H9 (cell line): ENCODE results near the gene HIVEP1. TPM values are rescaled to one million over a fixed set of nuclear protein-coding genes. Genes with fewer than 3 reads are reported as not detected.

Experiments used
- DNase-seq: peaks from one replicate; pipeline ENCODE4 v3.0.0-alpha.2; 2017
- H2AFZ ChIP-seq: one replicate; pipeline ENCODE4 v1.6.1; 2013; ENCODE audit warnings: mild to moderate bottlenecking, low read length, control low read depth, moderate library complexity
- H2AK5ac ChIP-seq: 2 replicates; pipeline ENCODE4 v1.6.1; 2013; ENCODE audit warnings: low read length, control low read depth, mixed read lengths; ENCODE audit not compliant: insufficient read length
- H2BK120ac ChIP-seq: one replicate; pipeline ENCODE4 v1.6.1; 2013; ENCODE audit warnings: low read depth, mild to moderate bottlenecking, low read length, control low read depth, inconsistent platforms; ENCODE audit not compliant: poor library complexity, severe bottlenecking
- H2BK12ac ChIP-seq: 2 replicates; pipeline ENCODE4 v1.6.1; 2013; ENCODE audit warnings: low read length, control low read depth, mixed read lengths, low read depth; ENCODE audit not compliant: insufficient read length
- H2BK15ac ChIP-seq: 2 replicates; pipeline ENCODE4 v1.6.1; 2013; ENCODE audit warnings: low read depth, low read length, control low read depth
- H2BK20ac ChIP-seq: one replicate; pipeline ENCODE4 v1.6.1; 2013; ENCODE audit warnings: low read depth, mild to moderate bottlenecking, low read length, control low read depth, inconsistent platforms; ENCODE audit not compliant: poor library complexity, severe bottlenecking
- H2BK5ac ChIP-seq: 2 replicates; pipeline ENCODE4 v1.6.1; 2013; ENCODE audit warnings: low read length, control low read depth, mixed read lengths; ENCODE audit not compliant: insufficient read length
- H3K14ac ChIP-seq: 2 replicates; pipeline ENCODE4 v1.6.1; 2013; ENCODE audit warnings: low read length, control low read depth; ENCODE audit not compliant: insufficient read depth
- H3K18ac ChIP-seq: 2 replicates; pipeline ENCODE4 v1.6.1; 2013; ENCODE audit warnings: low read depth, mild to moderate bottlenecking, mixed read lengths, low read length, control low read depth; ENCODE audit not compliant: insufficient read length
- H3K23ac ChIP-seq: 2 replicates; pipeline ENCODE4 v1.6.1; 2013; ENCODE audit warnings: low read length, control low read depth, mixed read lengths, low read depth; ENCODE audit not compliant: insufficient read length
- H3K23me2 ChIP-seq: 2 replicates; pipeline ENCODE4 v1.6.1; 2013; ENCODE audit warnings: low read depth, mild to moderate bottlenecking, mixed read lengths, low read length, control low read depth; ENCODE audit not compliant: insufficient read length, poor library complexity, severe bottlenecking
- H3K27ac ChIP-seq: 2 replicates; pipeline ENCODE4 v1.5.1; 2013; ENCODE audit warnings: low read length, control low read depth, mixed read lengths, low read depth; ENCODE audit not compliant: insufficient read length
- H3K27me3 ChIP-seq: 2 replicates; pipeline ENCODE4 v1.6.1; 2013; ENCODE audit warnings: low read length, control low read depth, inconsistent platforms; ENCODE audit not compliant: insufficient read depth
- H3K4ac ChIP-seq: 2 replicates; pipeline ENCODE4 v1.6.1; 2013; ENCODE audit warnings: low read depth, mild to moderate bottlenecking, control low read depth, inconsistent platforms, low read length, moderate library complexity
- H3K4me1 ChIP-seq: 2 replicates; pipeline ENCODE4 v1.6.1; 2013; ENCODE audit warnings: low read length, control low read depth, inconsistent platforms; ENCODE audit not compliant: insufficient read depth
- H3K4me2 ChIP-seq: 2 replicates; pipeline ENCODE4 v1.6.1; 2013; ENCODE audit warnings: low read length, control low read depth, mixed read lengths; ENCODE audit not compliant: insufficient read length, insufficient read depth
- H3K56ac ChIP-seq: 2 replicates; pipeline ENCODE4 v1.6.1; 2013; ENCODE audit warnings: low read depth, mild to moderate bottlenecking, mixed read lengths, low read length, control low read depth; ENCODE audit not compliant: insufficient read length
- H3K79me1 ChIP-seq: 2 replicates; pipeline ENCODE4 v1.6.1; 2013; ENCODE audit warnings: low read depth, mild to moderate bottlenecking, moderate library complexity, low read length, control low read depth, inconsistent platforms; ENCODE audit not compliant: insufficient read depth, poor library complexity, severe bottlenecking
- H3K79me2 ChIP-seq: 2 replicates; pipeline ENCODE4 v1.6.1; 2013; ENCODE audit warnings: low read length, control low read depth, inconsistent platforms; ENCODE audit not compliant: insufficient read depth
- H3K9ac ChIP-seq: 2 replicates; pipeline ENCODE4 v1.6.1; 2013; ENCODE audit warnings: low read length, control low read depth, mixed read lengths; ENCODE audit not compliant: insufficient read length; ENCODE audit errors: extremely low read depth
- H3K9me3 ChIP-seq: one replicate; pipeline ENCODE4 v1.6.1; 2013; ENCODE audit warnings: low read depth, low read length, inconsistent platforms; ENCODE audit not compliant: control insufficient read depth
- H3T11ph ChIP-seq: one replicate; pipeline ENCODE4 v1.6.1; 2013; ENCODE audit warnings: mild to moderate bottlenecking, low read length, control low read depth, inconsistent platforms
- H4K20me1 ChIP-seq: one replicate; pipeline ENCODE4 v1.6.1; 2013; ENCODE audit not compliant: control insufficient read depth, insufficient read length, insufficient read depth
- H4K5ac ChIP-seq: 2 replicates; pipeline ENCODE4 v1.6.1; 2013; ENCODE audit warnings: low read depth, mild to moderate bottlenecking, mixed read lengths, low read length, control low read depth; ENCODE audit not compliant: insufficient read length
- H4K8ac ChIP-seq: replicated peaks from 2 replicates; pipeline ENCODE4 v1.6.1; 2013; ENCODE audit warnings: low read length, control low read depth, mixed read lengths, low read depth; ENCODE audit not compliant: insufficient read length
- H4K91ac ChIP-seq: 2 replicates; pipeline ENCODE4 v1.6.1; 2013; ENCODE audit warnings: low read depth, mild to moderate bottlenecking, moderate library complexity, mixed read lengths, low read length, control low read depth; ENCODE audit not compliant: insufficient read length
- H3K27ac Mint-ChIP-seq, 3 experiments: 2 replicates in 2 of 3; 3 replicates in 1 of 3; pipeline ENCODE4 v1.8.0; 2020 to 2021; ENCODE audit warnings: mixed read lengths in 3 of 3, mild to moderate bottlenecking in 1 of 3, moderate library complexity in 1 of 3
- H3K27me3 Mint-ChIP-seq: 2 replicates; pipeline ENCODE4 v1.8.0; 2021; ENCODE audit warnings: low read depth, mild to moderate bottlenecking, moderate library complexity, mixed read lengths
- H3K36me3 Mint-ChIP-seq, 3 experiments: 2 replicates in 2 of 3; 3 replicates in 1 of 3; pipeline ENCODE4 v1.8.0; 2020 to 2021; ENCODE audit warnings: low read depth in 3 of 3, mixed read lengths in 3 of 3; ENCODE audit not compliant: insufficient read depth in 1 of 3
- H3K4me1 Mint-ChIP-seq, 2 experiments: 2 replicates each; pipeline ENCODE4 v1.8.0; 2020; ENCODE audit warnings: mixed read lengths in 2 of 2
- H3K4me3 Mint-ChIP-seq, 2 experiments: 2 replicates in 1 of 2; 3 replicates in 1 of 2; pipeline ENCODE4 v1.8.0; 2020 to 2021; ENCODE audit warnings: mild to moderate bottlenecking in 2 of 2, mixed read lengths in 2 of 2, moderate library complexity in 1 of 2
- H3K9me3 Mint-ChIP-seq, 2 experiments: 2 replicates in 1 of 2; 3 replicates in 1 of 2; pipeline ENCODE4 v1.8.0; 2020; ENCODE audit warnings: mild to moderate bottlenecking in 2 of 2, mixed read lengths in 2 of 2, moderate library complexity in 1 of 2
- WGBS: extraction: QIAGEN DNeasy Blood & Tissue Kit; methylation state at CpG from one replicate; pipeline ENCODE4 v1.1.7; 2013; ENCODE audit warnings: missing lambda C conversion rate, low lambda C conversion rate, mixed read lengths; ENCODE audit not compliant: insufficient read length; ENCODE audit errors: extremely low coverage; 5-methylcytosine and 5-hydroxymethylcytosine counted together
- total RNA-seq: library from RNA; stranded (reverse); gene quantifications from 2 replicates; pipeline ENCODE4 v1.2.1, GENCODE V29; 2021
- TF ChIP-seq, protein P1 (sequence below): fragments of 200-600 bp; sonication (generic); conservative IDR thresholded peaks from 3 replicates; pipeline ENCODE4 v1.8.0; 2021; ENCODE audit warnings: antibody characterized with exemption, mild to moderate bottlenecking

HIVEP1 gene
- total RNA-seq, 1 experiment from 2014 or later: 44.2 TPM

DNA sequence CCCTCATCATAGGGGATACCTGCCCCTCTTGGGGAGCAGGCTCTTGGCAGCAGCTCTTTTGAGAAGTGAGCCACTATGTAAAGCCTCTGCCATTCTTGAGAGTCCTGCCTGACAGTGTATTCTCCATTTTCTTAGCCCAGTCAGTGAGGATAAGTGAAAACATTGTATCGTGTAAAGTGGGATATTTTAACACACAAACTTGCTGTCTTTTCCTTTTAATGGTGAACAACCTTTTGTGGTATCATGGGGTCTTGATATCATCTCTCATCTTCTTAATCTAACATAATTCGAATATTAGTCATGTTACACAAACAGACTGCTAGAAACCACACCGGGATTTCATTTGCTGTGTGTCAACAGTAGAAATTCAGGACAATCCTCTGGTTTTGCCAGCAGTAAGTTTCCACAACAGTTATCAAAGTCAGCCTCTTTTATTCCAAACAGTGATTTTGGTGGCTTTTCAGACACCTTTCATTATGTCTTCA is 136.2 kb downstream of the HIVEP1 start:
- Mint-ChIP-seq H3K4me3 (no peak overlapping the region), H3K27me3 (no peaks in the 10 kb centered on the region), H3K9me3 (peaks cover 4 to 6% of the 10 kb centered on the region in 2 experiments; a peak in 4 of 5 replicates), H3K27ac (peak overlapping the region in 2 of 3 experiments; percentile 62 to 69; a peak in 2 of 7 replicates), H3K36me3 (peaks cover 0 to 12% (median 0%) of the 10 kb centered on the region in 3 experiments; a peak in 3 of 7 replicates), H3K4me1 (peaks cover 5 to 7% of the 10 kb centered on the region in 2 experiments)
- no peak overlapping the region for H3T11ph ChIP-seq
- no peak overlapping the region for H3K18ac ChIP-seq
- H3K4me2 ChIP-seq: no peak overlapping the region
- no peaks in the 10 kb centered on the region for H3K4me1 ChIP-seq
- WGBS: no CpG with 5 or more reads among the region's 3 CpGs
- H3K23ac ChIP-seq: no peak overlapping the region
- H2AK5ac ChIP-seq: no peak overlapping the region
- no peak overlapping the region for H4K91ac ChIP-seq
- H3K27me3 ChIP-seq: no peaks in the 10 kb centered on the region
- H2BK12ac ChIP-seq: no peak overlapping the region
- H2BK120ac ChIP-seq: no peak overlapping the region
- no peaks in the 10 kb centered on the region for H4K20me1 ChIP-seq
- DNase-seq: no peak
- no peak overlapping the region for H3K4ac ChIP-seq
- H3K79me1 ChIP-seq: no peaks in the 10 kb centered on the region
- no peak overlapping the region for H2BK15ac ChIP-seq
- H4K8ac ChIP-seq: no peak overlapping the region
- no peak overlapping the region for H3K14ac ChIP-seq
- no peaks in the 10 kb centered on the region for H3K23me2 ChIP-seq
- no peak overlapping the region for H3K27ac ChIP-seq
- H3K9me3 ChIP-seq: no peaks in the 10 kb centered on the region
- no peak overlapping the region for H2AFZ ChIP-seq
- H3K56ac ChIP-seq: no peak overlapping the region
- H2BK5ac ChIP-seq: no peak overlapping the region
- no peak overlapping the region for H4K5ac ChIP-seq
- no peak overlapping the region for H3K9ac ChIP-seq
- TF ChIP-seq, protein P1, sequence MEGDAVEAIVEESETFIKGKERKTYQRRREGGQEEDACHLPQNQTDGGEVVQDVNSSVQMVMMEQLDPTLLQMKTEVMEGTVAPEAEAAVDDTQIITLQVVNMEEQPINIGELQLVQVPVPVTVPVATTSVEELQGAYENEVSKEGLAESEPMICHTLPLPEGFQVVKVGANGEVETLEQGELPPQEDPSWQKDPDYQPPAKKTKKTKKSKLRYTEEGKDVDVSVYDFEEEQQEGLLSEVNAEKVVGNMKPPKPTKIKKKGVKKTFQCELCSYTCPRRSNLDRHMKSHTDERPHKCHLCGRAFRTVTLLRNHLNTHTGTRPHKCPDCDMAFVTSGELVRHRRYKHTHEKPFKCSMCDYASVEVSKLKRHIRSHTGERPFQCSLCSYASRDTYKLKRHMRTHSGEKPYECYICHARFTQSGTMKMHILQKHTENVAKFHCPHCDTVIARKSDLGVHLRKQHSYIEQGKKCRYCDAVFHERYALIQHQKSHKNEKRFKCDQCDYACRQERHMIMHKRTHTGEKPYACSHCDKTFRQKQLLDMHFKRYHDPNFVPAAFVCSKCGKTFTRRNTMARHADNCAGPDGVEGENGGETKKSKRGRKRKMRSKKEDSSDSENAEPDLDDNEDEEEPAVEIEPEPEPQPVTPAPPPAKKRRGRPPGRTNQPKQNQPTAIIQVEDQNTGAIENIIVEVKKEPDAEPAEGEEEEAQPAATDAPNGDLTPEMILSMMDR: no peak
- H2BK20ac ChIP-seq: no peak overlapping the region
- H3K79me2 ChIP-seq: no peaks in the 10 kb centered on the region
